Measurements from ENCODE around the gene ZNF664. TPM values are rescaled to one million over a fixed set of nuclear protein-coding genes. Genes with fewer than 3 reads are reported as not detected.

Gene ZNF664
- total and polyA plus RNA-seq, 10 donors: 12.0 to 53.4 (median 41.7) TPM

GRCh38 chr12:124039276-124039675 is 66.3 kb downstream of the ZNF664 start:
- DNase-seq: no peak
- no peak for TF ChIP-seq CTCF (IDR thresholded peaks at IDR 0.05 in 8 of 11, conservative IDR thresholded peaks at IDR 0.05 in 3 of 11)
- TF ChIP-seq POLR2AphosphoS5 (IDR thresholded peaks at IDR 0.05): no peak
- no peak for TF ChIP-seq POLR2A (IDR thresholded peaks at IDR 0.05)

DNA sequence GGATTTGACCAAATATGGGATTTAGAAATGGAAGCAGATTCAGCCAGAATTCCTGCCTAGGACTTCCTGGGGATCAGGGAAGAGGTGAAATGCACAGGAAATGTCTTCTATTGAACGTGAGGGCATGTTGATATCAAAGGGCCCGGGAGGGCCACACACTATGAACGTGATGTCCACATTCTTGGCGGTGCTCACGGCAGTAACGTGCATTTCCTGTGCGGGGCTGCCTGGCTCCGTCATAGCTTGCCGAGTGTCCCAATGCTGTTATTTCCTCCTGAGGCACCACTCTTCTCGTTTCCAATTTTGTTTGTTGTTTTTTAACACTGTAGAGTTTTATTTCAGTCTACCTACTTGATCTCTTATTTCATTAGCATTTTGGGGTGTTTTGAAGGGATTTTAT is 67.3 kb downstream of the ZNF664 start:
- Histone ChIP-seq H3K27ac (no peak overlapping the region), H3K27me3 (replicated peaks in 1 of 7) (no peaks in the 10 kb centered on the region), H3K4me3 (no peak overlapping the region), H3K4me1 (peaks cover 0 to 17% (median 3%) of the 10 kb centered on the region in 6 donors), H3K36me3 (no peaks in the 10 kb centered on the region), H3K9me3 (no peaks in the 10 kb centered on the region)
- WGBS, 5 donors: 21 to 32% (median 27%) methylated on average over 10 of the region's 10 CpGs
- TF ChIP-seq CTCF (IDR thresholded peaks at IDR 0.05 in 8 of 11, conservative IDR thresholded peaks at IDR 0.05 in 3 of 11) (no peak), POLR2A (IDR thresholded peaks at IDR 0.05) (no peak), POLR2AphosphoS5 (IDR thresholded peaks at IDR 0.05) (no peak)
- intact Hi-C loops (cut with DNase I; ENCODE audit: low total_unique reads): no loop called here
- no peak for DNase-seq

More at GRCh38 chr12:124039276-124039675, 66.3 kb downstream of the ZNF664 start:
- Histone ChIP-seq H3K36me3 (no peaks in the 10 kb centered on the region), H3K9me3 (no peaks in the 10 kb centered on the region), H3K4me1 (peaks cover 0 to 17% (median 3%) of the 10 kb centered on the region in 6 donors), H3K27ac (no peak overlapping the region), H3K27me3 (replicated peaks in 1 of 7) (no peaks in the 10 kb centered on the region), H3K4me3 (no peak overlapping the region)
- WGBS, 5 donors: 38 to 63% (median 51%) methylated on average over 3 of the region's 3 CpGs
- intact Hi-C loops (cut with DNase I; ENCODE audit: low total_unique reads): loop anchor here (5.0 kb wide), 2 partner anchors 278 to 858 kb away; no protein-coding TSS in a partner anchor

- 74 to 93% (median 77%) methylated on average over 2 of the region's 2 CpGs for WGBS, 5 donors
- no peak for TF ChIP-seq CTCF (IDR thresholded peaks at IDR 0.05 in 8 of 11, conservative IDR thresholded peaks at IDR 0.05 in 3 of 11)
- no peak for TF ChIP-seq POLR2A (IDR thresholded peaks at IDR 0.05)
- no peak for TF ChIP-seq POLR2AphosphoS5 (IDR thresholded peaks at IDR 0.05)
- no peak overlapping the region for H3K4me3 ChIP-seq
- no peak overlapping the region for H3K27ac ChIP-seq
- H3K36me3 ChIP-seq: no peaks in the 10 kb centered on the region
- no peaks in the 10 kb centered on the region for H3K27me3 ChIP-seq (replicated peaks in 1 of 7)
- H3K9me3 ChIP-seq: no peaks in the 10 kb centered on the region
- H3K4me1 ChIP-seq: peaks cover 0 to 17% (median 3%) of the 10 kb centered on the region in 6 donors
- intact Hi-C loops (cut with DNase I; ENCODE audit: low total_unique reads): no loop called here
- no peak for DNase-seq
These were observed 67.7 kb downstream of the ZNF664 start for GRCh38 chr12:124040737-124041136.

DNA sequence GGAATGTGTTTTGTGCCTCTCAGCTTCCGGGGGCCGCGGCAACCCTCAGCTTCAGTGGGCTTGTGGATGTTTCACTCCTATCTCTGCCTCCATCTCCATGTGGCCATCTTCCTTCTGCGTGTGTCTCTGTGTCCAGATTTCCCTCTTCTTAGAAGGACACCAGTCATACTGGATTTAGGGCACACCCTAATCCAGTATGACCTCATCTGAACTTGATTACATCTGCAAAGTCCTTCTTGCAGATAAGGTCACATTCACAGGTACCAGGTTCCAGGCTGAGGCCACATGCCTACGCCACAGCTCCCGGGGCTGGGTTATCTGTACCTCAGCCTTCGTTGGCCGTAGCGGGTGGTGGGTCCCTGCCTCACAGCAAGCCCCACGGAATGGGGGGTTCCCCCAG is 68.9 kb downstream of the ZNF664 start:
- no peak for TF ChIP-seq POLR2AphosphoS5 (IDR thresholded peaks at IDR 0.05)
- TF ChIP-seq POLR2A (IDR thresholded peaks at IDR 0.05): no peak
- TF ChIP-seq CTCF (IDR thresholded peaks at IDR 0.05 in 8 of 11, conservative IDR thresholded peaks at IDR 0.05 in 3 of 11): no peak
- H3K4me3 ChIP-seq: no peak overlapping the region
- no peaks in the 10 kb centered on the region for H3K36me3 ChIP-seq
- intact Hi-C loops (cut with DNase I; ENCODE audit: low total_unique reads): no loop called here
- WGBS, 5 donors: 83 to 94% (median 88%) methylated on average over 10 of the region's 10 CpGs
- H3K4me1 ChIP-seq: peaks cover 0 to 12% (median 3%) of the 10 kb centered on the region in 6 donors
- H3K27ac ChIP-seq: no peak overlapping the region
- DNase-seq: no peak
- no peaks in the 10 kb centered on the region for H3K27me3 ChIP-seq (replicated peaks in 1 of 7)
- peaks cover 0 to 11% (median 6%) of the 10 kb centered on the region in 8 donors for H3K9me3 ChIP-seq

Data from spleen (tissue), 11 donors.